AG20443 (cell line): ENCODE results near the gene NAGLU.
A peak's percentile ranks its signal among the peaks of the same experiment; 100 is the strongest.

ENCODE experiments used
- DNase-seq: peaks from one replicate; pipeline ENCODE4 v3.0.0; 2012; ENCODE audit warnings: low spot score, mixed read lengths

NAGLU gene

GRCh38 chr17:42521666-42522262 lies 14.3 kb upstream of the NAGLU start:
- no peak for DNase-seq

GRCh38 chr17:42522263-42522790 lies 13.7 kb upstream of the NAGLU start:
- DNase-seq = no peak

- DNase-seq = no peak
These were observed 13.2 kb upstream of the NAGLU start for GRCh38 chr17:42522798-42523278.

- DNase-seq = peak; percentile 48
These were observed 10.8 kb upstream of the NAGLU start for GRCh38 chr17:42525221-42525620.

GRCh38 chr17:42526031-42526444 lies 10.0 kb upstream of the NAGLU start:
- DNase-seq = peak; percentile 54

GRCh38 chr17:42527932-42528331 lies 8.1 kb upstream of the NAGLU start:
- DNase-seq = no peak

GRCh38 chr17:42529061-42529460 lies 7.0 kb upstream of the NAGLU start:
- no peak for DNase-seq

GRCh38 chr17:42530952-42531454 lies 5.0 kb upstream of the NAGLU start:
- no peak for DNase-seq

- DNase-seq = peak; percentile 72
These were observed 4.3 kb upstream of the NAGLU start for GRCh38 chr17:42531455-42532354.

- no peak for DNase-seq
These were observed 640 bp upstream of the NAGLU start for GRCh38 chr17:42535155-42536047.

- DNase-seq = peak; percentile 93
These were observed 523 bp downstream of the NAGLU start for GRCh38 chr17:42536372-42537155.

- DNase-seq = no peak
These were observed 1.2 kb downstream of the NAGLU start for GRCh38 chr17:42537156-42537805.

GRCh38 chr17:42537826-42538451 lies 1.9 kb downstream of the NAGLU start:
- DNase-seq = no peak

GRCh38 chr17:42538482-42538881 lies 2.4 kb downstream of the NAGLU start:
- DNase-seq = no peak

GRCh38 chr17:42540558-42540957 lies 4.5 kb downstream of the NAGLU start:
- peak; percentile 1 for DNase-seq

- DNase-seq = peak; percentile 2
These were observed 5.2 kb downstream of the NAGLU start for GRCh38 chr17:42541041-42541833.

- peak; percentile 4 for DNase-seq
These were observed 7.4 kb downstream of the NAGLU start for GRCh38 chr17:42543190-42544079.

GRCh38 chr17:42544874-42545283 lies 8.8 kb downstream of the NAGLU start:
- no peak for DNase-seq
